Activated B cell treated with CpG ODN at 0.5 μM for 24 hours (primary cell): ENCODE results near the gene TMEM238L. TPM values are rescaled to one million over a fixed set of nuclear protein-coding genes. Genes with fewer than 3 reads are reported as not detected.
A peak's percentile ranks its signal among the peaks of the same experiment; 100 is the strongest.
"Not testable (repeated sequence)": the region's sequence is repeated elsewhere in the genome, so short reads cannot be mapped to it uniquely, and the experiment has no call there.

Experiments used
- ATAC-seq: fragments of 200-7000 bp; cut with Tn5 transposase; one replicate; pipeline ENCODE4 v1.10.0; 2021; ENCODE audit warnings: low read depth, mild to moderate bottlenecking, moderate library complexity
- CTCF ChIA-PET: fragments of 350-600 bp; sonication (Branson Sonifier 250); formaldehyde crosslinking; loops from one replicate; lab custom pipeline; 2021; ENCODE audit warnings: antibody characterized with exemption; lab: Charles Lee
- POLR2A ChIA-PET: fragments of 350-600 bp; sonication (Branson Sonifier 250); formaldehyde crosslinking; loops from one replicate; lab custom pipeline; 2021; ENCODE audit warnings: antibody characterized with exemption; lab: Charles Lee
- DNase-seq: peaks from one replicate; pipeline ENCODE4 v3.0.0; 2022
- H3K27ac Mint-ChIP-seq: one replicate; pipeline ENCODE4 v1.8.0; 2020; ENCODE audit warnings: mixed read lengths
- H3K27me3 Mint-ChIP-seq: one replicate; pipeline ENCODE4 v1.8.0; 2021; ENCODE audit warnings: mixed read lengths
- H3K36me3 Mint-ChIP-seq: one replicate; pipeline ENCODE4 v1.8.0; 2021; ENCODE audit warnings: low read depth, mixed read lengths
- H3K4me1 Mint-ChIP-seq: one replicate; pipeline ENCODE4 v1.8.0; 2021; ENCODE audit warnings: mixed read lengths
- H3K4me3 Mint-ChIP-seq: one replicate; pipeline ENCODE4 v1.8.0; 2020; ENCODE audit warnings: mild to moderate bottlenecking, mixed read lengths
- H3K9me3 Mint-ChIP-seq: one replicate; pipeline ENCODE4 v1.8.0; 2020; ENCODE audit warnings: mixed read lengths
- intact Hi-C: fragments of 100-400 bp; cut with micrococcal nuclease; formaldehyde crosslinking; loops from one replicate; pipeline ENCODE4 v1.15.1; 2024
- total RNA-seq: library from RNA; stranded (reverse); gene quantifications from 2 replicates; pipeline ENCODE4 v1.2.3, GENCODE V29; 2022
- TF ChIP-seq, protein P1 (sequence below): fragments of 200-600 bp; IDR thresholded peaks from one replicate; pipeline ENCODE4 v1.8.0; 2022; ENCODE audit warnings: antibody characterized with exemption, mild to moderate bottlenecking

The TMEM238L gene
- total RNA-seq, result not detected in 2 replicates

DNA sequence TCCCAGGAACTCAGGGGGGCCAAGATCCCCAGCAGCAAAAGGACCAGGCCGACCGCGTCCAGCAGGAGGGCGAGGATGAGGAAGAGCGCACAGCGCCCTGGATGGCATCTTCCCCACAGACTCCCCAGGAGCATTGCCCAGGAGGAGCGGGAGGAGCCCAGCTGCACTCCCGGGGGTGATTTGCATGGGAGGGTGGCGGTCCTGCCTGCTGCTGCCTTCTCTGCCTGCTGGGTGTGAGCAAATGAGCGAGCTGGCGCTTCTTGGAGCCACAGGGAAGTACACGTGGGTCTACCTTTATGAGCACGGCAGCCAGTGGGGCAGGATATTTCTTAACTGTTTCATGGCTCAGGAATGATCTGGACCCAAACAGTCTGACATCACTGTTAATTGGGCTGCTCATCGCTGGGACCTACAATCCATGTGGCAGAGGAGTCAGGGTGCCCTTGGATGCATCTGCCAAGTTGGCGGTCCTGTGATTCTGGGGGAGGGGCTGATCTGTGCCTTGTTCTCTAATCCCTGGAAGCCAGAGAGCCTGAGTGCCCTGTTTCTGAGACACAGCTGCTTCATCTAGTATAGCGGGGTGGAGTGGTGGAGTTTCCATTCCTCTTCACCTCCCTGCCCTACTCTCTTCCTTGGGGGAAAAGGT lies at the start of gene TMEM238L:
TMEM238L (minus strand) TSS at position 270 of the 646 bp plus-strand sequence; CDS start at position 134, 136 bp downstream.
- DNase-seq (no peak), ATAC-seq (no peak)
- POLR2A ChIA-PET, result no interaction called here
- Mint-ChIP-seq H3K4me3 (no peak within 1 kb of the TSS), H3K9me3 (no peaks in the 10 kb centered on the region), H3K36me3 (no peaks in the 10 kb centered on the region), H3K27me3 (no peaks in the 10 kb centered on the region), H3K27ac (no peak within 1 kb of the TSS), H3K4me1 (no peaks in the 10 kb centered on the region)
- CTCF ChIA-PET, result no interaction called here
- TF ChIP-seq, protein P1, sequence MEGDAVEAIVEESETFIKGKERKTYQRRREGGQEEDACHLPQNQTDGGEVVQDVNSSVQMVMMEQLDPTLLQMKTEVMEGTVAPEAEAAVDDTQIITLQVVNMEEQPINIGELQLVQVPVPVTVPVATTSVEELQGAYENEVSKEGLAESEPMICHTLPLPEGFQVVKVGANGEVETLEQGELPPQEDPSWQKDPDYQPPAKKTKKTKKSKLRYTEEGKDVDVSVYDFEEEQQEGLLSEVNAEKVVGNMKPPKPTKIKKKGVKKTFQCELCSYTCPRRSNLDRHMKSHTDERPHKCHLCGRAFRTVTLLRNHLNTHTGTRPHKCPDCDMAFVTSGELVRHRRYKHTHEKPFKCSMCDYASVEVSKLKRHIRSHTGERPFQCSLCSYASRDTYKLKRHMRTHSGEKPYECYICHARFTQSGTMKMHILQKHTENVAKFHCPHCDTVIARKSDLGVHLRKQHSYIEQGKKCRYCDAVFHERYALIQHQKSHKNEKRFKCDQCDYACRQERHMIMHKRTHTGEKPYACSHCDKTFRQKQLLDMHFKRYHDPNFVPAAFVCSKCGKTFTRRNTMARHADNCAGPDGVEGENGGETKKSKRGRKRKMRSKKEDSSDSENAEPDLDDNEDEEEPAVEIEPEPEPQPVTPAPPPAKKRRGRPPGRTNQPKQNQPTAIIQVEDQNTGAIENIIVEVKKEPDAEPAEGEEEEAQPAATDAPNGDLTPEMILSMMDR, result no peak
- intact Hi-C loops, result no loop called here

- intact Hi-C loops, result loop anchor here (10.0 kb wide), 1 partner anchor 92 kb away; no protein-coding TSS in a partner anchor
- H3K4me1 Mint-ChIP-seq, POLR2A ChIA-PET, H3K36me3 Mint-ChIP-seq, DNase-seq, H3K27ac Mint-ChIP-seq, ATAC-seq, H3K4me3 Mint-ChIP-seq, H3K9me3 Mint-ChIP-seq: not testable (repeated sequence)
- CTCF ChIA-PET, result interaction anchor here (6.9 kb wide), 1 partner anchor 201 kb away, joined by 69 read pairs; no protein-coding TSS in a partner anchor
- H3K27me3 Mint-ChIP-seq, result peaks cover 19% of the 10 kb centered on the region
Observed at GRCh38 chr17:10846636-10847035, 42.7 kb upstream of the TMEM238L start.

- no peaks in the 10 kb centered on the region for H3K36me3 Mint-ChIP-seq
- POLR2A ChIA-PET, result interaction anchor here (0.6 to 0.7 kb wide), 2 partner anchors 185 to 682 kb away, joined by 7 to 8 read pairs; no protein-coding TSS in a partner anchor
- H3K27me3 Mint-ChIP-seq, result peaks cover 17% of the 10 kb centered on the region
- H3K27ac Mint-ChIP-seq, result no peak overlapping the region
- CTCF ChIA-PET, result interaction anchor here (1.0 to 6.9 kb wide), 9 partner anchors 9 to 228 kb away, joined by 3 to 69 read pairs (median 5); no protein-coding TSS in a partner anchor
- intact Hi-C loops, result loop anchor here (1.0 to 10.0 kb wide), 6 partner anchors 91 to 921 kb away; partner anchors contain the start of genes ADPRM and SCO1
- H3K4me3 Mint-ChIP-seq, result no peak overlapping the region
- H3K9me3 Mint-ChIP-seq, result no peaks in the 10 kb centered on the region
- DNase-seq, result no peak
- TF ChIP-seq, protein P1, result peak; percentile 2
- ATAC-seq, result no peak
- peaks cover 9% of the 10 kb centered on the region for H3K4me1 Mint-ChIP-seq
Observed at GRCh38 chr17:10845388-10845751, 41.5 kb upstream of the TMEM238L start.

DNA sequence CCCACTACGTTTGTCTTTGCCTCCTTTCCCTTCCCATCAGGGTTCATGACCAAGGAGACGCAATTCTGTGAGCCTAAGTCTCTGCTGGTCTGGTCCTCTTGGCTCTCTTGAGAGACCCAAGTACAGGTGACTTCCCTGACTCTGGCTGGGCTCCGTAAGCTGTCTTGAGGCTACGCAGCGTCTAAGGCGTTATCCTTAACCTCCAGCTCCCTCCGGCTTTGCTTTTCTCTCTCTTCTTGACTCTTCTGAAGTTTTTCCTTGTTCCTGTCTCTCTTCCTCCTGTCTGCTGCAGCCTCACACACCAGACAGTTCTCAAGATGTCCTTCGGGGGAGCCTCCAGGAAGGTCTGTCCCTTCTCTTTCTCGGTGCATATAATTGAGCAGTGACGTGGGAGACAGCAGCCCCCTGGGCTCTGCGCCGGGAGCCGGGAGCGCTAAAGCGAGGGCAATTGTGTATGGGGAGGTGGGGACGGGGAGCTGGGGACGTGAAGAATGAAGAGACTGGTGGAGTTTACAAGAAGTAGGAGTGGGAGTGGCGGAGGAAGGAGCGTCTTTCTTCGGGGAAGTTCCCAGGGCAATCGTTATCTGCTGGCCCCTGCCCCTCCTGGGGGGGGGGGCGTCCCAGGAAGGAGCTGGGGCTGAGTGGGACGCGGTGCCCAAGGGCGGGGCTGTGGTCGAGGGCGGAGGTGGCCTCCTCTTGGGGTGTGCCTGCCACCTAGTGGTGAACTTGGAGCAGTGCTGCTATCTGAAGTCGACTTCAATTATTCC lies 40.9 kb upstream of the TMEM238L start:
- Mint-ChIP-seq H3K36me3 (no peaks in the 10 kb centered on the region), H3K4me3 (peak overlapping the region; percentile 81), H3K27ac (no peak overlapping the region), H3K9me3 (no peaks in the 10 kb centered on the region), H3K27me3 (peaks cover 16% of the 10 kb centered on the region), H3K4me1 (peaks cover 9% of the 10 kb centered on the region)
- ATAC-seq (peak; percentile 94), DNase-seq (peak; percentile 44)
- intact Hi-C loops, result loop anchor here (1.0 to 10.0 kb wide), 6 partner anchors 90 to 921 kb away; partner anchors contain the start of genes ADPRM and SCO1
- ChIA-PET POLR2A (interaction anchor here (0.6 kb wide), 1 partner anchor 184 kb away, joined by 8 read pairs; no protein-coding TSS in a partner anchor), CTCF (interaction anchor here (0.5 to 6.9 kb wide), 11 partner anchors 9 to 227 kb away, joined by 3 to 69 read pairs (median 5); no protein-coding TSS in a partner anchor)
- TF ChIP-seq, protein P1, result peak; percentile 57

DNA sequence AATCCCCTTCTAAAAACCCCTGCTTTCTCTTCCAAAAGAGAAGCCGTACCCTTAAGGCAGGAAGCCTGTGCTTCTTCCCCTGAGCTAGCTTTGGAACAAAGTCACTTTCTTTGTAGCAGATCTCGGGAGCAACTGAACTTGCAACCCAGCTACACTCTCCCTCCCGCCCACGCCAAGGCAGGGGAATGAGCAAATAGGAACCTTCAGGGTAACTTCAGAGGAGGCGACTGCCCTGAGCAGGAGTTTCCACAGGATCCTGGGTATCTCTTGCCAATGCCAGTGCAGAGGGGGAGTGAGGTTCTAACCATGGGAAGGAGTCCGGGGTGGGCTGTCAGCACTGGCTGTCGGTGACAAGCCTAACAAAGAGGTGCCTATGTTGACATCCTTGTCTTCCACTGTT lies 39.9 kb upstream of the TMEM238L start:
- POLR2A ChIA-PET, result no interaction called here
- CTCF ChIA-PET, result interaction anchor here (1.6 to 6.9 kb wide), 4 partner anchors 11 to 226 kb away, joined by 4 to 69 read pairs (median 6); no protein-coding TSS in a partner anchor
- no peaks in the 10 kb centered on the region for H3K9me3 Mint-ChIP-seq
- no peak for DNase-seq
- TF ChIP-seq, protein P1, result no peak
- H3K36me3 Mint-ChIP-seq, result no peaks in the 10 kb centered on the region
- no peak overlapping the region for H3K27ac Mint-ChIP-seq
- H3K4me3 Mint-ChIP-seq, result no peak overlapping the region
- intact Hi-C loops, result loop anchor here (10.0 kb wide), 1 partner anchor 89 kb away; no protein-coding TSS in a partner anchor
- H3K27me3 Mint-ChIP-seq, result peaks cover 14% of the 10 kb centered on the region
- peaks cover 9% of the 10 kb centered on the region for H3K4me1 Mint-ChIP-seq
- no peak for ATAC-seq
